Thoracic aorta (tissue), 2 donors: ENCODE data around the gene USP37. TPM values are rescaled to one million over a fixed set of nuclear protein-coding genes. Genes with fewer than 3 reads are reported as not detected.
"Not testable (repeated sequence)": the region's sequence is repeated elsewhere in the genome, so short reads cannot be mapped to it uniquely, and the experiment has no call there.

Experiments
- ATAC-seq: fragments of 150-250 bp; one replicate; pipeline ENCODE4 v1.8.0; 2017; ENCODE audit warnings: low read depth; ENCODE audit not compliant: insufficient number of reproducible peaks, low FRiP score
- DNase-seq: peaks from one replicate; pipeline ENCODE4 v3.0.0-alpha.2; 2020; ENCODE audit warnings: low spot score
- H3K27ac ChIP-seq, 2 donors: fragments of 200-600 bp; sonication (generic); 1 replicate in 1 of 2; 2 replicates in 1 of 2; pipeline ENCODE4 v1.5.1; 2016; ENCODE audit warnings: mild to moderate bottlenecking in 2 of 2, moderate library complexity in 2 of 2
- H3K27me3 ChIP-seq: fragments of 200-600 bp; sonication (generic); replicated peaks from 2 replicates; pipeline ENCODE4 v1.6.0; 2016; ENCODE audit warnings: mild to moderate bottlenecking; ENCODE audit not compliant: insufficient read depth
- H3K36me3 ChIP-seq: fragments of 200-600 bp; sonication (generic); one replicate; pipeline ENCODE4 v1.5.1; 2016
- H3K4me1 ChIP-seq, 2 donors: fragments of 200-600 bp; sonication (generic); 1 replicate in 1 of 2; 2 replicates in 1 of 2; pipeline versions ENCODE4 v1.5.1 to v1.6.0; 2016; ENCODE audit warnings: low read depth in 2 of 2, mild to moderate bottlenecking in 1 of 2; ENCODE audit not compliant: control insufficient read depth in 1 of 2
- H3K4me3 ChIP-seq: fragments of 200-600 bp; sonication (generic); 2 replicates; pipeline ENCODE4 v1.5.1; 2016; ENCODE audit warnings: mild to moderate bottlenecking
- H3K9me3 ChIP-seq: fragments of 200-600 bp; sonication (generic); 2 replicates; pipeline ENCODE4 v1.5.1; 2016
- CTCF ChIP-seq: fragments of 200-600 bp; sonication (generic); IDR thresholded peaks from one replicate; pipeline ENCODE4 v1.5.1; 2019; ENCODE audit warnings: antibody characterized with exemption
- total RNA-seq, 2 donors: library from RNA; depleted of rRNA; stranded (reverse); fragments of >200 nt; gene quantifications; one replicate each; pipeline versions ENCODE4 v1.1.0 to v1.2.3, GENCODE V29; 2016

USP37 gene
- total RNA-seq, 2 donors from 2014 or later = 10.2 to 18.6 TPM

DNA sequence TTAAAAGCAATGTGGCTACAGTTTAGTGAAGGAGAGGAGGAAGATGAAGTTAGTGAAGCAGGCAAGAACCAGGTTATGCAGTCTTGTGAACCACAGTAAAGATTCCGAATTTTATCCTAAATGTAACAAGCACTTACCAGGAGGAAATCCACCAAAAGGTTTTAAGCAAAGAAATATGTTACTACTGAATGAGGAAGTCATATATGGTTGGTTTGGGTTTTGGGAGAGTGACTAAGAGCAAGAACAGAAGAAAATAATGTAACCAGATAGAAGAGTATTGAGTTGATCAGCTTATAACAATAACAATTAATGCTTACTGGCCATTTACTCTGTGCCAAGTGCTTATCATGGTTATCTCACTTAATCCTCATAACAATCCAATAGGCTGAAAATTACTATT lies 1.9 kb downstream of the USP37 start:
- peaks cover 7% of the 10 kb centered on the region for H3K36me3 ChIP-seq
- H3K27me3 ChIP-seq = no peaks in the 10 kb centered on the region
- no peak overlapping the region for H3K4me3 ChIP-seq
- no peak overlapping the region for H3K27ac ChIP-seq
- no peak for ATAC-seq
- no peak for DNase-seq
- H3K4me1 ChIP-seq = peaks cover 24 to 28% of the 10 kb centered on the region in 2 donors
- no peak for TF ChIP-seq CTCF
- no peaks in the 10 kb centered on the region for H3K9me3 ChIP-seq

DNA sequence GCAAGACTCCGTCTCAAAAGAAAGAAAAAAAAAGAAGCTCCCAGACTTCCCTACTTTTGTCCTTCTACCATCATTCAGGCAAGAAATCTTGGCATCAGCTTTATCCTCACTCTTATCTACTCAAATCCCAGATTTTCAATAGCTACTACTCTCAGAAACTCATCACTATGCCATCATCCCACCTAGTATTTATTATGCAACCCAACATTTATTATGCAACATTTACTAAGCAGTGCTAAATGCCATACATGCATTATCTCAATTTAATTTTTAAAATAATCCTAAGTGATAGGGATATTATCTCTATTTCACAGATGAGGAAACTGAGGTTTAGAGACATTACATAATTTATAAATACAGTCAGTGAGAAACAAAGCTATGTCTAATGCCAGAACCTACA lies 4.1 kb downstream of the USP37 start:
- no peaks in the 10 kb centered on the region for H3K9me3 ChIP-seq
- TF ChIP-seq CTCF = no peak
- H3K27ac ChIP-seq = no peak overlapping the region
- ATAC-seq = no peak
- H3K36me3 ChIP-seq = peaks cover 16% of the 10 kb centered on the region
- no peak for DNase-seq
- no peaks in the 10 kb centered on the region for H3K27me3 ChIP-seq
- no peak overlapping the region for H3K4me3 ChIP-seq
- H3K4me1 ChIP-seq = peaks cover 5 to 8% of the 10 kb centered on the region in 2 donors

DNA sequence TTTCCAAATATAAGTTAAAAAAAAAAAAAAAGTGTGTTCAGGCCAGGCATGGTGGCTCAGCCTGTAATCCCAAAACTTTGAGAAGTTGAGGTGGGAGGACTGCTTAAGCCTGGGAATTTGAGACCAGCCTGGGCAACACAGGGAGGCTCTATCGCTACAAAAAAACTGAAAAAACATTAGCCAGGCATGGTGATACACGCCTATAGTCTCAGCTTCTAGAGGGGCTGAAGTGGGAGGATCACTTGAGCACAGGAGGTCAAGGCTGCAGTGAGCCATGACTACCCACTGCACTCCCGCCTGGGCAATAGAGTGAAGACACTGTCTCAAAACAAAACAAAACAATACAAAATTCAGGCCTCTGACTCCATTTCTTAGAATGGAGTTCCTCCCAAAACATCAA lies 9.2 kb downstream of the USP37 start:
- ATAC-seq = no peak
- Histone ChIP-seq H3K27me3 (no peaks in the 10 kb centered on the region), H3K36me3 (peaks cover 20% of the 10 kb centered on the region), H3K27ac (no peak overlapping the region), H3K4me3 (no peak overlapping the region), H3K9me3 (no peaks in the 10 kb centered on the region), H3K4me1 (no peaks in the 10 kb centered on the region)
- TF ChIP-seq CTCF = no peak
- DNase-seq = no peak

DNA sequence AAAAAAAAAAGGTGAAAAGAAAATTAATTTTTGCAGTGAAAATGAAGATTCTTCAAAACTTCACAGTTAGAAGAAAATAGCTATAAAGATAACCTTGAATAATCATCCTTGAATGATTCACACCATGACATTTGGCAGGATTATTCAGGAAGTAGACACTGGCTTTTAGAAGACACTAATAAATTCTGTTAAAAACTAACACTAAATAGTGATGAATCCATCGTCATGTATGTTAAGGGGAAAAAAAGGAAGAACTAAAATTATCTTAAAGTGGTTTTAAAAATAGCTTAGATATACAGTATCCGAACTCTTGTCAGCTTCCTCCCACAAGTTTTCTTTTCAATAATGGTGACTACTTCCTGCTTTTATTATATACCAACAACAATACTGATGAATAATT lies 10.2 kb downstream of the USP37 start:
- Histone ChIP-seq H3K9me3 (no peaks in the 10 kb centered on the region), H3K27me3 (no peaks in the 10 kb centered on the region), H3K4me1 (no peaks in the 10 kb centered on the region), H3K27ac (no peak overlapping the region), H3K36me3 (peaks cover 22% of the 10 kb centered on the region), H3K4me3 (no peak overlapping the region)
- DNase-seq = no peak
- no peak for TF ChIP-seq CTCF
- no peak for ATAC-seq

- H3K4me1 ChIP-seq = no peaks in the 10 kb centered on the region
- DNase-seq (no peak), ATAC-seq (no peak)
- no peak overlapping the region for H3K4me3 ChIP-seq
- no peak for TF ChIP-seq CTCF
- H3K27me3 ChIP-seq = no peaks in the 10 kb centered on the region
- no peaks in the 10 kb centered on the region for H3K9me3 ChIP-seq
- peaks cover 20% of the 10 kb centered on the region for H3K36me3 ChIP-seq
- H3K27ac ChIP-seq = no peak overlapping the region
Observed at GRCh38 chr2:218555527-218555926, 12.6 kb downstream of the USP37 start.

- not testable (repeated sequence) for ATAC-seq, DNase-seq, H3K4me3 ChIP-seq, H3K27ac ChIP-seq, H3K9me3 ChIP-seq, H3K4me1 ChIP-seq, H3K27me3 ChIP-seq
- H3K36me3 ChIP-seq = peaks cover 17% of the 10 kb centered on the region
Observed at GRCh38 chr2:218554225-218554624, 13.9 kb downstream of the USP37 start.
